Natural killer cell (primary cell): ENCODE results near the gene CEL. TPM values are rescaled to one million over a fixed set of nuclear protein-coding genes. Genes with fewer than 3 reads are reported as not detected.

Experiments used
- ATAC-seq, 3 donors: fragments of 150-1000 bp in 2 of 3; fragments of 200-7000 bp in 1 of 3; cut with Tn5 transposase; 1 replicate in 1 of 3; 2 replicates in 2 of 3; pipeline ENCODE4 v1.10.0; 2021; ENCODE audit warnings: mild to moderate bottlenecking in 2 of 3, moderate library complexity in 2 of 3
- DNase-seq, 2 donors: peaks; one replicate each; pipeline versions ENCODE4 v3.0.0 to v3.0.0-alpha.2; 2013 to 2021; ENCODE audit warnings: mixed read lengths in 1 of 2
- H3K27ac ChIP-seq: one replicate; pipeline ENCODE4 v1.5.1; 2013; ENCODE audit warnings: mild to moderate bottlenecking, low read length
- H3K27me3 ChIP-seq: one replicate; pipeline ENCODE4 v1.6.1; 2013; ENCODE audit warnings: low read length; ENCODE audit not compliant: control insufficient read depth, insufficient read depth
- H3K36me3 ChIP-seq: one replicate; pipeline ENCODE4 v1.6.1; 2013; ENCODE audit warnings: low read length; ENCODE audit not compliant: control insufficient read depth, insufficient read depth
- H3K4me1 ChIP-seq: one replicate; pipeline ENCODE4 v1.6.1; 2013; ENCODE audit warnings: low read length; ENCODE audit not compliant: control insufficient read depth, insufficient read depth
- H3K4me3 ChIP-seq: one replicate; pipeline ENCODE4 v1.5.1; 2013; ENCODE audit warnings: low read length
- H3K9me3 ChIP-seq: one replicate; pipeline ENCODE4 v1.6.1; 2013; ENCODE audit warnings: low read length; ENCODE audit not compliant: control insufficient read depth, insufficient read depth
- H3K27ac Mint-ChIP-seq, 2 donors: one replicate each; pipeline ENCODE4 v1.8.0; 2022; ENCODE audit warnings: mild to moderate bottlenecking in 2 of 2, mixed read lengths in 2 of 2, moderate library complexity in 1 of 2
- H3K27me3 Mint-ChIP-seq, 2 donors: one replicate each; pipeline ENCODE4 v1.8.0; 2022; ENCODE audit warnings: low read depth in 2 of 2, mixed read lengths in 2 of 2
- H3K36me3 Mint-ChIP-seq: one replicate; pipeline ENCODE4 v1.8.0; 2022; ENCODE audit warnings: mixed read lengths
- H3K4me1 Mint-ChIP-seq, 2 donors: one replicate each; pipeline ENCODE4 v1.8.0; 2022; ENCODE audit warnings: mixed read lengths in 2 of 2
- H3K4me3 Mint-ChIP-seq: one replicate; pipeline ENCODE4 v1.8.0; 2022; ENCODE audit warnings: mild to moderate bottlenecking, moderate library complexity, mixed read lengths
- H3K9me3 Mint-ChIP-seq, 2 donors: one replicate each; pipeline ENCODE4 v1.8.0; 2022; ENCODE audit warnings: mixed read lengths in 2 of 2
- CTCF ChIP-seq: fragments of 200-600 bp; IDR thresholded peaks from one replicate; pipeline ENCODE4 v1.8.0; 2022; ENCODE audit warnings: antibody characterized with exemption
- WGBS: methylation state at CpG from one replicate; pipeline ENCODE4 v1.1.7; 2013; ENCODE audit warnings: missing lambda C conversion rate; ENCODE audit not compliant: insufficient coverage; 5-methylcytosine and 5-hydroxymethylcytosine counted together
- intact Hi-C: fragments of 100-400 bp; cut with micrococcal nuclease; formaldehyde crosslinking; loops from one replicate; pipeline ENCODE4 v1.14.2; 2022
- total RNA-seq, 4 donors: library from RNA; stranded (reverse); fragments of 120-200 nt in 1 of 4; gene quantifications; one replicate each; pipeline versions ENCODE4 v1.2.3 to v1.2.4, GENCODE V29; 2013 to 2022

The CEL gene
- total RNA-seq, 3 donors from 2014 or later (not counting 1 experiment from before 2014, with no cell fraction given) = 0.18 to 0.68 (median 0.42) TPM

- WGBS = 85% methylated on average over 13 of the region's 13 CpGs
- ATAC-seq (no peak), DNase-seq (peak in 1 of 2 donors; percentile 23)
- TF ChIP-seq CTCF = no peak
- Mint-ChIP-seq H3K9me3 (no peaks in the 10 kb centered on the region), H3K4me3 (no peak overlapping the region), H3K27me3 (no peaks in the 10 kb centered on the region), H3K4me1 (peaks cover 25 to 34% of the 10 kb centered on the region in 2 donors), H3K36me3 (no peaks in the 10 kb centered on the region), H3K27ac (no peak overlapping the region)
- Histone ChIP-seq H3K36me3 (peaks cover 41% of the 10 kb centered on the region), H3K4me1 (peaks cover 24% of the 10 kb centered on the region), H3K4me3 (no peak overlapping the region), H3K27me3 (no peaks in the 10 kb centered on the region), H3K9me3 (no peaks in the 10 kb centered on the region), H3K27ac (no peak overlapping the region)
- intact Hi-C loops = no loop called here
Observed at GRCh38 chr9:133056533-133056932, 5.2 kb upstream of the CEL start.

GRCh38 chr9:133057006-133057405 lies 4.8 kb upstream of the CEL start:
- no peak overlapping the region for H3K27ac ChIP-seq
- TF ChIP-seq CTCF = no peak
- peaks cover 24% of the 10 kb centered on the region for H3K4me1 ChIP-seq
- H3K9me3 ChIP-seq = no peaks in the 10 kb centered on the region
- no peak overlapping the region for H3K4me3 ChIP-seq
- H3K27me3 ChIP-seq = no peaks in the 10 kb centered on the region
- intact Hi-C loops = no loop called here
- no peak for ATAC-seq
- Mint-ChIP-seq H3K27ac (no peak overlapping the region), H3K36me3 (no peaks in the 10 kb centered on the region), H3K27me3 (no peaks in the 10 kb centered on the region), H3K4me3 (no peak overlapping the region), H3K9me3 (no peaks in the 10 kb centered on the region), H3K4me1 (peaks cover 25 to 34% of the 10 kb centered on the region in 2 donors)
- peaks cover 37% of the 10 kb centered on the region for H3K36me3 ChIP-seq
- 40% methylated on average over 8 of the region's 8 CpGs for WGBS
- DNase-seq = peak in 1 of 2 donors; percentile 57

- H3K27me3 Mint-ChIP-seq = no peaks in the 10 kb centered on the region
- H3K4me1 ChIP-seq = peaks cover 24% of the 10 kb centered on the region
- H3K36me3 ChIP-seq = peaks cover 34% of the 10 kb centered on the region
- ATAC-seq = no peak
- no peak overlapping the region for H3K4me3 ChIP-seq
- intact Hi-C loops = no loop called here
- H3K4me1 Mint-ChIP-seq = peaks cover 25 to 34% of the 10 kb centered on the region in 2 donors
- H3K27ac Mint-ChIP-seq = no peak overlapping the region
- no peaks in the 10 kb centered on the region for H3K9me3 ChIP-seq
- no peak overlapping the region for H3K27ac ChIP-seq
- no peak for DNase-seq
- WGBS = 93% methylated on average over 12 of the region's 12 CpGs
- TF ChIP-seq CTCF = no peak
- no peaks in the 10 kb centered on the region for H3K27me3 ChIP-seq
- H3K4me3 Mint-ChIP-seq = no peak overlapping the region
- H3K9me3 Mint-ChIP-seq = no peaks in the 10 kb centered on the region
- no peaks in the 10 kb centered on the region for H3K36me3 Mint-ChIP-seq
Observed at GRCh38 chr9:133057553-133057952, 4.2 kb upstream of the CEL start.

GRCh38 chr9:133058071-133058470 lies 3.7 kb upstream of the CEL start:
- no peaks in the 10 kb centered on the region for H3K36me3 Mint-ChIP-seq
- peak overlapping the region; percentile 22 for H3K4me3 Mint-ChIP-seq
- H3K4me1 Mint-ChIP-seq = peaks cover 25 to 34% of the 10 kb centered on the region in 2 donors
- H3K27me3 Mint-ChIP-seq = no peaks in the 10 kb centered on the region
- no peaks in the 10 kb centered on the region for H3K9me3 Mint-ChIP-seq
- peak overlapping the region in 1 of 2 donors; percentile 63 for H3K27ac Mint-ChIP-seq
- no peak for DNase-seq
- ATAC-seq = no peak
- Histone ChIP-seq H3K4me3 (no peak overlapping the region), H3K9me3 (no peaks in the 10 kb centered on the region), H3K36me3 (peaks cover 31% of the 10 kb centered on the region), H3K4me1 (peaks cover 24% of the 10 kb centered on the region), H3K27ac (no peak overlapping the region), H3K27me3 (no peaks in the 10 kb centered on the region)
- WGBS = 74% methylated on average over 7 of the region's 7 CpGs
- TF ChIP-seq CTCF = no peak
- intact Hi-C loops = no loop called here
